ENCODE data around the gene PCDHGA9. TPM values are rescaled to one million over a fixed set of nuclear protein-coding genes. Genes with fewer than 3 reads are reported as not detected.

The PCDHGA9 gene
- total RNA-seq (1 to 10 TPM; 2.3 to 9.6 (median 5.3) TPM), polyA plus RNA-seq (1 to 10 TPM; 1.3 to 5.5 TPM)
- long read RNA-seq, donor 1, result 0 reads
- long read RNA-seq, donor 2, result 0 reads
- long read RNA-seq, donor 3, result 0 reads

GRCh38 chr5:141402553-141403243, at the start of gene PCDHGA9:
Gene PCDHGA9 (plus strand): TSS chr5:141402778. CDS start chr5:141402953, 175 bp downstream.
- peaks cover 0 to 46% (median 0%) of the 10 kb centered on the region in 9 donors for H3K27me3 ChIP-seq
- intact Hi-C loops (cut with DNase I), result loop anchor here in 2 of 10 donors (10.0 kb wide), 2 partner anchors 58 to 158 kb away; partner anchors contain the start of genes PCDHB15 (in 1 of the 2) and PCDHGA3 (in 1 of the 2)
- peak within 1 kb of the TSS in 9 of 12 donors; percentile 11 to 35 (median 23) for H3K4me3 ChIP-seq
- peaks cover 0 to 13% (median 0%) of the 10 kb centered on the region in 12 donors for H3K4me1 ChIP-seq
- peak in 8 of 12 donors; percentile 9 to 32 (median 18) for TF ChIP-seq CTCF (IDR thresholded peaks at IDR 0.05)
- no peak for TF ChIP-seq POLR2A (IDR thresholded peaks at IDR 0.05)
- WGBS, 4 donors, result 33 to 49% (median 40%) methylated on average over 26 to 27 of the region's 27 CpGs
- H3K36me3 ChIP-seq, result peaks cover 0 to 4% (median 0%) of the 10 kb centered on the region in 9 donors
- no peak within 1 kb of the TSS for H3K27ac ChIP-seq
- ATAC-seq (no peak), DNase-seq (no peak)
- H3K9me3 ChIP-seq, result peaks cover 0 to 97% (median 62%) of the 10 kb centered on the region in 12 donors

DNA sequence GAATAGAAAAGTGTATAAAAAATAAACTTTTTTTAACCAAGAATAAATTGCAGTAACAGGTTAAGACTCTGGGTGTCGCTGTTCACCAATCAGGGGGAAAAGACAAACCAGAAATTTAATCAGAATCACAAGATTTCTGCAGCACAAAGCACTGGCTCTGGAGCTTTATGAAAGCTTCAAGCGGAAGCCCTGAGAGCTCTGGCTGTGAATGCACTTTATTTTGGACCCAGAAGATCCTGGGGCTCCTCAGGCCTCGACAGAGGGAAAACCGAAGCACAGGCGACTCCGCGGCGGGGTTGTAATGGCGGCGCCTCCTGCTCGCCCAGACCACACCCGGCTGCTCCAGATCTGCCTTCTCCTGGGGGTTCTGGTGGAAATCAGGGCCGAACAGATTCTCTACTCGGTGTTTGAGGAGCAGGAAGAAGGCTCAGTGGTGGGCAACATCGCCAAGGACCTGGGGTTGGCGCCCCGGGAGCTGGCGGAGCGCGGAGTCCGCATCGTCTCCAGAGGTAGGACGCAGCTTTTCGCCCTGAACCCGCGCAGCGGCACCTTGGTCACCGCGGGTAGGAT, 47.6 kb upstream of the PCDHGA9 start, which contains the start of gene PCDHGA4:
Gene PCDHGA4, plus strand, starts transcription at position 122 of the 570 bp plus-strand sequence. Its CDS starts 87 bp downstream, at position 209.
- peak in 1 of 4 donors; percentile 17 for ATAC-seq
- Histone ChIP-seq H3K4me1 (peaks cover 0 to 22% (median 0%) of the 10 kb centered on the region in 12 donors), H3K27ac (no peak within 1 kb of the TSS), H3K9me3 (peaks cover 0 to 98% (median 70%) of the 10 kb centered on the region in 12 donors), H3K36me3 (peaks cover 0 to 27% (median 0%) of the 10 kb centered on the region in 9 donors), H3K27me3 (peaks cover 0 to 20% (median 0%) of the 10 kb centered on the region in 9 donors), H3K4me3 (peak within 1 kb of the TSS in 10 of 12 donors; percentile 5 to 42 (median 34))
- intact Hi-C loops (cut with DNase I), result loop anchor here in 1 of 10 donors (10.0 kb wide), 1 partner anchor 170 kb away; no protein-coding TSS in a partner anchor
- WGBS, 4 donors, result 19 to 29% (median 21%) methylated on average over 25 to 29 of the region's 29 CpGs
- no peak for DNase-seq
- no peak for TF ChIP-seq POLR2A (IDR thresholded peaks at IDR 0.05)
- peak; percentile 23 to 64 (median 44) for TF ChIP-seq CTCF (IDR thresholded peaks at IDR 0.05)

GRCh38 chr5:141355641-141356040, 46.9 kb upstream of the PCDHGA9 start:
- Histone ChIP-seq H3K4me3 (peak overlapping the region in 7 of 12 donors; percentile 13 to 42 (median 35)), H3K9me3 (peaks cover 0 to 98% (median 72%) of the 10 kb centered on the region in 12 donors), H3K27me3 (peaks cover 0 to 13% (median 0%) of the 10 kb centered on the region in 9 donors), H3K27ac (no peak overlapping the region), H3K36me3 (peaks cover 0 to 26% (median 0%) of the 10 kb centered on the region in 9 donors), H3K4me1 (peaks cover 0 to 16% (median 0%) of the 10 kb centered on the region in 12 donors)
- WGBS, 4 donors, result 47 to 65% (median 60%) methylated on average over 24 of the region's 24 CpGs
- intact Hi-C loops (cut with DNase I), result loop anchor here in 1 of 10 donors (10.0 kb wide), 1 partner anchor 169 kb away; no protein-coding TSS in a partner anchor
- no peak for TF ChIP-seq POLR2A (IDR thresholded peaks at IDR 0.05)
- no peak for TF ChIP-seq CTCF (IDR thresholded peaks at IDR 0.05)
- ATAC-seq (no peak), DNase-seq (no peak)
